HG02938 (cell line): Measurements from ENCODE around the gene HAND2.

Experiments
- ATAC-seq: cut with Tn5 transposase; IDR thresholded peaks from one replicate; pipeline ENCODE4 v1.9.1; 2021; ENCODE audit warnings: mild to moderate bottlenecking, moderate library complexity; ENCODE audit not compliant: unreplicated experiment

Gene HAND2

GRCh38 chr4:173521467-173522159 lies 8.4 kb downstream of the HAND2 start:
- ATAC-seq, result no peak

GRCh38 chr4:173520921-173521466 lies 9.0 kb downstream of the HAND2 start:
- no peak for ATAC-seq

- no peak for ATAC-seq
Observed at GRCh38 chr4:173519111-173520101, 10.6 kb downstream of the HAND2 start.

- no peak for ATAC-seq
Observed at GRCh38 chr4:173518425-173519102, 11.5 kb downstream of the HAND2 start.

- ATAC-seq, result no peak
Observed at GRCh38 chr4:173517781-173518424, 12.1 kb downstream of the HAND2 start.

GRCh38 chr4:173516621-173517524 lies 13.2 kb downstream of the HAND2 start:
- no peak for ATAC-seq

GRCh38 chr4:173515458-173515857 lies 14.6 kb downstream of the HAND2 start:
- ATAC-seq, result no peak

- ATAC-seq, result no peak
Observed at GRCh38 chr4:173514641-173515217, 15.3 kb downstream of the HAND2 start.

GRCh38 chr4:173513651-173514050 lies 16.4 kb downstream of the HAND2 start:
- no peak for ATAC-seq

GRCh38 chr4:173511787-173512361 lies 18.2 kb downstream of the HAND2 start:
- no peak for ATAC-seq

GRCh38 chr4:173509036-173510001 lies 20.7 kb downstream of the HAND2 start:
- ATAC-seq, result no peak

GRCh38 chr4:173508386-173509035 lies 21.5 kb downstream of the HAND2 start:
- ATAC-seq, result no peak

GRCh38 chr4:173507471-173508385 lies 22.3 kb downstream of the HAND2 start:
- ATAC-seq, result no peak

- ATAC-seq, result peak; percentile 0
Observed at GRCh38 chr4:173506597-173507211, 23.3 kb downstream of the HAND2 start.

- ATAC-seq, result peak; percentile 68
Observed at GRCh38 chr4:173505924-173506518, 24.0 kb downstream of the HAND2 start.
